ENCODE data around the gene KIF12. TPM values are rescaled to one million over a fixed set of nuclear protein-coding genes. Genes with fewer than 3 reads are reported as not detected.

KIF12 gene
- total and polyA plus RNA-seq, 2 of the 13 experiments (the other 11 are each of a cell fraction or from before 2014, with no cell fraction given) = 1.8 to 12.5 TPM

DNA sequence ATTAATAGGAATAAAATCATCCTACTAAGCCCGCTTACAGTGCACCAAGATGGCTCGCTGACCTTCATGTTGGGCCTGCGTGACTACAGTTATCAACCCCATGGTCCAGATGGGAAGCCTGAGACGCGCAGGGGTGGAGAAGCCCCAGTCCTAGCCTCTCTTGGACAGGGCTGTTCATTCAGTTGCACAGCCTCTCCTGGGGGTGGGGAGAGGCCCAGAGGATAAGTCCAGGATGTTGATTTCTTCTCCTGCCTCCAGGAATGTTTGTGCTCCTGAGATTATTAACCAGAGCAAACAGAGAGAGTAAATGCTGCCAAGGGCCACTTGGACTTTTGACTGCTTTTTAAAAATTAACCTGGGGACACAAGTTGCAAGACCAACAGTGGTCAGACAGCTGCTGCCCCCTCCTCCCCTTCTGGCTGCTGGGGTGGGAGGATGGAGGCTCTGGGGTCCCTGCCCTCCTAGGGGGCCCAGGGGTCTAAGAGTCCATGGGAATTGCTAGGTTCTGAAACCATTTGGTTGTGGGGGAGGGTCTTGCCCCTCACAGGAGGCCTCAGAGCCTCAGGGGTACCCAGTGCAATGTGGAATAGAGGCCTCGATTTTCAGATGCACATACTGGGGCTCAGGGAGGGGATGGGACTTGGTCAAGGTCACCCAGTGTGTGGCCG is 18.2 kb downstream of the KIF12 start (continued):
- no peak for TF ChIP-seq XBP1 (CRISPR knock-in tag; IDR thresholded peaks at IDR 0.05)
- TF ChIP-seq ZNF660 (CRISPR knock-in tag; IDR thresholded peaks at IDR 0.05; ENCODE audit: borderline replicate concordance, low read depth) = no peak
- TF ChIP-seq SP5 (CRISPR knock-in tag; IDR thresholded peaks at IDR 0.05; ENCODE audit: borderline replicate concordance, low read depth) = peak; percentile 82
- TF ChIP-seq SMC3 (IDR thresholded peaks at IDR 0.05; ENCODE audit: low read length) = peak; percentile 8; the same call in 1 of the 2 replicates
- no peak for TF ChIP-seq PCBP1 (IDR thresholded peaks at IDR 0.05; ENCODE audit: borderline replicate concordance, low read depth, low read length)
- peak; percentile 80 for TF ChIP-seq BCL6 (CRISPR knock-in tag; IDR thresholded peaks at IDR 0.05)
- TF ChIP-seq ZNF326 (CRISPR knock-in tag; IDR thresholded peaks at IDR 0.05; ENCODE audit: borderline replicate concordance) = no peak
- peak; percentile 88; the same call in 1 of the 2 replicates for TF ChIP-seq ZNF891 (CRISPR knock-in tag; IDR thresholded peaks at IDR 0.05)
- no peak for TF ChIP-seq ZNF292 (CRISPR knock-in tag; IDR thresholded peaks at IDR 0.05; ENCODE audit: borderline replicate concordance, low read depth)
- TF ChIP-seq PRMT3 (CRISPR knock-in tag; IDR thresholded peaks at IDR 0.05; ENCODE audit: borderline replicate concordance, low read depth) = no peak
- peak; percentile 90 for TF ChIP-seq RARA (CRISPR knock-in tag; IDR thresholded peaks at IDR 0.05)
- peak; percentile 83 for TF ChIP-seq ZMYM3 (CRISPR knock-in tag; IDR thresholded peaks at IDR 0.05)
- peak; percentile 7; the same call in 1 of the 2 replicates for TF ChIP-seq CBX5 (CRISPR knock-in tag; IDR thresholded peaks at IDR 0.05; ENCODE audit: borderline replicate concordance)
- TF ChIP-seq IRF9 (CRISPR knock-in tag; IDR thresholded peaks at IDR 0.05; ENCODE audit: borderline replicate concordance) = peak; percentile 23
